SJSA1 (cell line): ENCODE results near the gene RPL10L. TPM values are rescaled to one million over a fixed set of nuclear protein-coding genes. Genes with fewer than 3 reads are reported as not detected.

ENCODE experiments used
- DNase-seq, 2 experiments: peaks; one replicate each; pipeline ENCODE4 v3.0.0-alpha.2; 2015 to 2020; ENCODE audit warnings: low spot score in 2 of 2, low read depth in 1 of 2
- H3K27ac ChIP-seq: fragments of 250-450 bp; sonication (Bioruptor Pico); 2 replicates; pipeline ENCODE4 v1.5.1; 2020; ENCODE audit warnings: mild to moderate bottlenecking, moderate library complexity
- H3K27me3 ChIP-seq: fragments of 250-450 bp; sonication (Bioruptor Pico); replicated peaks from 2 replicates; pipeline ENCODE4 v1.5.1; 2020; ENCODE audit warnings: mild to moderate bottlenecking, moderate library complexity
- H3K36me3 ChIP-seq: fragments of 250-450 bp; sonication (Bioruptor Pico); 2 replicates; pipeline ENCODE4 v1.5.1; 2020; ENCODE audit warnings: mild to moderate bottlenecking
- H3K4me1 ChIP-seq: fragments of 250-450 bp; sonication (Bioruptor Pico); replicated peaks from 2 replicates; pipeline ENCODE4 v1.6.1; 2021; ENCODE audit warnings: mild to moderate bottlenecking
- H3K4me3 ChIP-seq: fragments of 250-450 bp; sonication (Bioruptor Pico); 2 replicates; pipeline ENCODE4 v1.5.1; 2020; ENCODE audit warnings: mild to moderate bottlenecking
- H3K9me3 ChIP-seq: fragments of 250-450 bp; sonication (Bioruptor Pico); replicated peaks from 2 replicates; pipeline ENCODE4 v1.5.1; 2020; ENCODE audit warnings: mild to moderate bottlenecking
- total RNA-seq: library from RNA; depleted of rRNA; stranded (reverse); fragments of >200 nt; shearing (Covaris generic); gene quantifications from 2 replicates; pipeline ENCODE4 v1.2.3, GENCODE V29; 2014; rRNA removed

The RPL10L gene
- not detected in 2 replicates for total RNA-seq

DNA sequence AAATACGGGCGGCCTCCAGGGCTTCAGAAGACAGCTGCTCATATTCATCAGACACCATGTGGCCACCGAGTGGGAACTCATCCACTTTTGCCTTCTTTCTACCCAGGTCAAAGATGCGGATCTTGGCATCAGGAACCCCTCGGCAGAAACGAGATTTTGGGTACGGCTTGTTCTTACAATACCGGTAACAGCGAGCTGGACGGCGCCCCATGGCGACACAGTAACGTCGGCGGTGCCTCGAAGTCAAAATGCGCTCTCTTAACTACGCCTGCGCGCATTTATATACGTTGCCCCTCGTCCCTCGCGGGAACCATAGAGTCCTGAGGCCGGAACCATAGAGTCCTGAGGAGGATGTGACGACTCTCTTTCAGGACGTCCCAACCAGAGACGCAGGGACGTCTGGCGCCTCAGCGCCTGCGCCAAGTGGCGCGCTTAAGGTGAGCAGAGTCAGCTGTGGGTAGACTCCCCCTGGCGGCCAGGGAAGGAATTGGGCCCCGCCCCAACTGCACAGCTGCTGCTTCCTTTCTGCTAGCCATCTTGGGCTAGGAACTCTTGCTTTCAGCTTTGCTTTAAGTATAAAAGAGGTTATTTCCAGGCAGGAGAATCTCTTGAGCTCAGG, at the start of gene RPL10L:
TSS of gene RPL10L (minus strand) at position 256 of the 619 bp plus-strand sequence. CDS start at position 211, 45 bp downstream.
- no peak for DNase-seq
- Histone ChIP-seq H3K9me3 (no peaks in the 10 kb centered on the region), H3K4me1 (no peaks in the 10 kb centered on the region), H3K27me3 (no peaks in the 10 kb centered on the region), H3K27ac (no peak within 1 kb of the TSS), H3K36me3 (no peaks in the 10 kb centered on the region), H3K4me3 (no peak within 1 kb of the TSS)

- H3K27me3 ChIP-seq: no peaks in the 10 kb centered on the region
- H3K36me3 ChIP-seq: no peaks in the 10 kb centered on the region
- no peaks in the 10 kb centered on the region for H3K4me1 ChIP-seq
- no peak for DNase-seq
- no peak overlapping the region for H3K4me3 ChIP-seq
- no peak overlapping the region for H3K27ac ChIP-seq
- no peaks in the 10 kb centered on the region for H3K9me3 ChIP-seq
Observed at GRCh38 chr14:46691819-46692218, 40.2 kb upstream of the RPL10L start.

DNA sequence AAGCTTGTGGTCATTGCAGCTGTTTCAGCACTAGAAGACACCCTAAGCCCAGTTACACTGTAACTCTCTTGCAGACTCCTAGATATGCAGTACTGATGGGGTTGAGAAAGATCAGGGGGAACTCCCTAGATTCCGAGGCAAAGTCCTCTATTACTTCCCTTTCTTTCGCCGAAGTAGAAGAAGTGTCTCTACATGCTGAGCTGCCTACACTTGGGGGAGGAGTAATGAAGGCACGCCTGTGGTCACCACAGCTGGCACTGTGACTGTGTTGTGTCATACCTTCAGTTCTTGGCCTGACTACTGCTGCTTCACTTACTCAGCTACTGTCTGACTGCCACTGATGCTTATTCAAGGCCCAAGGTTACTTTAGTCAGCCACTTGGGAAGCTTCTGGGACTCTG, 35.1 kb upstream of the RPL10L start:
- Histone ChIP-seq H3K27ac (no peak overlapping the region), H3K36me3 (no peaks in the 10 kb centered on the region)

GRCh38 chr14:46672128-46672527, 20.5 kb upstream of the RPL10L start:
- Histone ChIP-seq H3K4me1 (no peaks in the 10 kb centered on the region), H3K36me3 (no peaks in the 10 kb centered on the region), H3K27ac (no peak overlapping the region), H3K27me3 (no peaks in the 10 kb centered on the region), H3K4me3 (no peak overlapping the region), H3K9me3 (no peaks in the 10 kb centered on the region)
- no peak for DNase-seq

More for the DNA sequence above, 35.1 kb upstream of the RPL10L start:
- no peaks in the 10 kb centered on the region for H3K27me3 ChIP-seq
- no peak overlapping the region for H3K4me3 ChIP-seq
- no peak for DNase-seq
- H3K4me1 ChIP-seq: no peaks in the 10 kb centered on the region
- H3K9me3 ChIP-seq: no peaks in the 10 kb centered on the region

- DNase-seq: no peak
- Histone ChIP-seq H3K4me1 (no peaks in the 10 kb centered on the region), H3K36me3 (no peaks in the 10 kb centered on the region), H3K27me3 (no peaks in the 10 kb centered on the region), H3K27ac (no peak overlapping the region), H3K4me3 (no peak overlapping the region), H3K9me3 (no peaks in the 10 kb centered on the region)
Observed at GRCh38 chr14:46663382-46663781, 11.8 kb upstream of the RPL10L start.

DNA sequence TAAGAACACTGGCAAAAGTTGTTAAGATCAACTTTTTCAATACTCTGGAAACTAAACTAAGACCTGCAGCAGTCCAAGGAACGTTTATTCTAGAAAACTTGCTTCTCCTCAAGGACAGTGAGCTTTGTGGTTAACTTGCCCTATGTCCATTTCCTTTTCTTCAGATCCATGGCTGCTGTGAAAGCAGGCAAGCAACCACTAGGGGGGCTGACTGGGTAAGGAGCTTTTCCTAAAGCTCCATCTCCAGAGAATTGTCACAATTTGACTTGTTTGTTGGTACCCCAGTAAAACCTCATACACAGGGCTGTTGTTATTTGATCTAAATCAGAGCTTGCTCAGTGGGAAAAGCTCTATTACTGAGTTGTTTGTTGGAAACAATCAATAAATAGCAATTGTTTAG, 10.1 kb upstream of the RPL10L start:
- H3K27me3 ChIP-seq: no peaks in the 10 kb centered on the region
- H3K4me1 ChIP-seq: no peaks in the 10 kb centered on the region
- H3K27ac ChIP-seq: no peak overlapping the region
- H3K36me3 ChIP-seq: no peaks in the 10 kb centered on the region
- H3K4me3 ChIP-seq: no peak overlapping the region
- H3K9me3 ChIP-seq: no peaks in the 10 kb centered on the region
- DNase-seq: no peak

- H3K27me3 ChIP-seq: no peaks in the 10 kb centered on the region
- DNase-seq: no peak
- no peaks in the 10 kb centered on the region for H3K4me1 ChIP-seq
- no peaks in the 10 kb centered on the region for H3K9me3 ChIP-seq
- no peaks in the 10 kb centered on the region for H3K36me3 ChIP-seq
- H3K4me3 ChIP-seq: no peak overlapping the region
- no peak overlapping the region for H3K27ac ChIP-seq
Observed at GRCh38 chr14:46653031-46653755, 1.6 kb upstream of the RPL10L start.

- Histone ChIP-seq H3K4me3 (no peak overlapping the region), H3K27ac (no peak overlapping the region), H3K9me3 (no peaks in the 10 kb centered on the region), H3K4me1 (no peaks in the 10 kb centered on the region), H3K36me3 (no peaks in the 10 kb centered on the region), H3K27me3 (no peaks in the 10 kb centered on the region)
- no peak for DNase-seq
Observed at GRCh38 chr14:46646796-46647195, 4.8 kb downstream of the RPL10L start.

GRCh38 chr14:46626876-46627275, 24.7 kb downstream of the RPL10L start:
- H3K36me3 ChIP-seq: no peaks in the 10 kb centered on the region
- H3K27ac ChIP-seq: peak overlapping the region; percentile 80
- no peak overlapping the region for H3K4me3 ChIP-seq
- no peaks in the 10 kb centered on the region for H3K27me3 ChIP-seq
- 0 out of 2 replicates have a peak, but pooled peaks cover 3% of the 10 kb centered on the region for H3K9me3 ChIP-seq
- no peak for DNase-seq
- H3K4me1 ChIP-seq: peaks cover 16% of the 10 kb centered on the region
